ENCODE data around the gene MAGOH. TPM values are rescaled to one million over a fixed set of nuclear protein-coding genes. Genes with fewer than 3 reads are reported as not detected.

Gene MAGOH
- polyA plus RNA-seq, 1 donor (not counting 4 experiments of a cell fraction or from before 2014, with no cell fraction given): 104 TPM

DNA sequence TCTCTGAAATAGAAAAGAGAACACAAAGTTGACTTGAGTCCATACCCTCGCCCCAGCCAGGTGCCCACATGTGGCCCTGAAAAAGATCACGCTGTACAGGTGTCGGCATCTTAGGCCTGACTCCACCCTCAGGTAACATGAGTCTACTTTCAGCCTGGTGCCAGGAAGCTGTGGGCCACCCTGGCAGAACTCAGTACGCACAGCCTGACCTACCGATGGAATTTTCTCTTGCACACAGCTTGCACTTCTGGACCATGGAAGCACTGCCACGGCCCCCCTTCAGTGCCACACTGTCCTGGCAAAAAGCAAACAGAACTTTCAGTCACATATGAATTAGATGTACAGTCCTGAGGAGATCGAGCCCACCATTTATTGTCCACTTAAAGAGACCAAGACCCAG, 20.1 kb downstream of the MAGOH start:
- no peaks in the 10 kb centered on the region for H3K9me1 ChIP-seq (ENCODE audit: control insufficient read depth, extremely low read depth, insufficient read depth, low read length)
- H3K4me1 ChIP-seq (ENCODE audit: control insufficient read depth, extremely low read depth, insufficient read depth, low read length): peaks cover 12% of the 10 kb centered on the region
- H3K4me2 ChIP-seq (ENCODE audit: control insufficient read depth, extremely low read depth, insufficient read depth, low read depth, low read length): no peak overlapping the region
- H3K27me3 ChIP-seq (ENCODE audit: control insufficient read depth, extremely low read depth, insufficient read depth, low read length): no peaks in the 10 kb centered on the region
- dilution Hi-C loops (cut with MboI; ENCODE audit: extremely low pct_ligation_motif_present, low sequenced_read_pairs): no loop called here
- H3K9ac ChIP-seq (ENCODE audit: control insufficient read depth, extremely low read depth, insufficient read depth, low read length): no peak overlapping the region
- H3K9me3 ChIP-seq (ENCODE audit: control insufficient read depth, low read depth, low read length): no peaks in the 10 kb centered on the region
- H4K20me1 ChIP-seq (ENCODE audit: control insufficient read depth, extremely low read depth, insufficient read depth, low read length): no peaks in the 10 kb centered on the region
- TF ChIP-seq, protein P1, sequence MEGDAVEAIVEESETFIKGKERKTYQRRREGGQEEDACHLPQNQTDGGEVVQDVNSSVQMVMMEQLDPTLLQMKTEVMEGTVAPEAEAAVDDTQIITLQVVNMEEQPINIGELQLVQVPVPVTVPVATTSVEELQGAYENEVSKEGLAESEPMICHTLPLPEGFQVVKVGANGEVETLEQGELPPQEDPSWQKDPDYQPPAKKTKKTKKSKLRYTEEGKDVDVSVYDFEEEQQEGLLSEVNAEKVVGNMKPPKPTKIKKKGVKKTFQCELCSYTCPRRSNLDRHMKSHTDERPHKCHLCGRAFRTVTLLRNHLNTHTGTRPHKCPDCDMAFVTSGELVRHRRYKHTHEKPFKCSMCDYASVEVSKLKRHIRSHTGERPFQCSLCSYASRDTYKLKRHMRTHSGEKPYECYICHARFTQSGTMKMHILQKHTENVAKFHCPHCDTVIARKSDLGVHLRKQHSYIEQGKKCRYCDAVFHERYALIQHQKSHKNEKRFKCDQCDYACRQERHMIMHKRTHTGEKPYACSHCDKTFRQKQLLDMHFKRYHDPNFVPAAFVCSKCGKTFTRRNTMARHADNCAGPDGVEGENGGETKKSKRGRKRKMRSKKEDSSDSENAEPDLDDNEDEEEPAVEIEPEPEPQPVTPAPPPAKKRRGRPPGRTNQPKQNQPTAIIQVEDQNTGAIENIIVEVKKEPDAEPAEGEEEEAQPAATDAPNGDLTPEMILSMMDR (optimal IDR thresholded peaks at IDR 0.05 in 1 of 3, IDR thresholded peaks at IDR 0.05 in 1 of 3, conservative IDR thresholded peaks at IDR 0.05 in 1 of 3; ENCODE audit: extremely low read depth in 1 of 3, insufficient read depth in 2 of 3, low read length in 3 of 3): no peak
- TF ChIP-seq EZH2 (IDR thresholded peaks at IDR 0.05; ENCODE audit: low read length): no peak
- H3K4me3 ChIP-seq (ENCODE audit: control insufficient read depth in 2 of 3, extremely low read depth in 1 of 3, insufficient read depth in 2 of 3, low read depth in 1 of 3, low read length in 3 of 3): no peak overlapping the region
- DNase-seq (ENCODE audit: low read depth, low spot score) (no peak), FAIRE-seq (no peak)
- H2AFZ ChIP-seq (ENCODE audit: control insufficient read depth, low read length): no peak overlapping the region
- H3K27ac ChIP-seq (ENCODE audit: control insufficient read depth, insufficient read depth, low read length): no peak overlapping the region
- H3K36me3 ChIP-seq (ENCODE audit: control insufficient read depth in 2 of 2, extremely low read depth in 1 of 2, insufficient read depth in 2 of 2, low read length in 2 of 2): peaks cover 5 to 9% of the 10 kb centered on the region in 2 experiments
- H3K79me2 ChIP-seq (ENCODE audit: control insufficient read depth, insufficient read depth, low read length): peaks cover 10% of the 10 kb centered on the region

DNA sequence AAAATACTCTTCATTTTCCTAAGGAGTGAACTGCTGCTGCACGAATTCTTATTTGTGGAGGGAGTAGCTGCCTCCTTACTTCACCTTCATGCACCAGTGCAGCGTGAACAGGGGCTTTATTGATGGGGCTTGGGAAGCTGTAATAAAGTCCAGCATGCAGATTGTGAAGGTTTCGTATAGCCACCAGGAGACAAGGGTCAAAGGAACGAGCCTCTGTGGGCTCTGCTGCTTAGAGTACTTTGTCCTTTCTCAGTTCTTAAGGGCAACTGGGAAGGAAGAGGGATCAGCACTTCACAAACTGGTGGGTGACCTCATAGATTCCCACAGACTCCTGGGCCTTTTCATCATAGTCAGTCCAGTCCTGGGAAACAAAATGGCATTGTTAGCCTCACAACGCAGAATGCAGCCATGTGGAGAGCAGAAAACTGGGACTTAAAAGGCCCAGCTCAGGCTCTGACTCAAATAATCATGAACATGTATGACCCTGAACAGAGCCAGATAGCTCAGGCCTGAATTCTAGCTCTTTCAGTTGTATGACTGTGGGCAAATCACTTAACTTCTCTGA, 23.9 kb downstream of the MAGOH start:
- Histone ChIP-seq H3K36me3 (ENCODE audit: control insufficient read depth in 2 of 2, extremely low read depth in 1 of 2, insufficient read depth in 2 of 2, low read length in 2 of 2) (peaks cover 17 to 24% of the 10 kb centered on the region in 2 experiments), H3K4me1 (ENCODE audit: control insufficient read depth, extremely low read depth, insufficient read depth, low read length) (peaks cover 1% of the 10 kb centered on the region), H3K27ac (ENCODE audit: control insufficient read depth, insufficient read depth, low read length) (no peak overlapping the region), H3K79me2 (ENCODE audit: control insufficient read depth, insufficient read depth, low read length) (peaks cover 6% of the 10 kb centered on the region), H4K20me1 (ENCODE audit: control insufficient read depth, extremely low read depth, insufficient read depth, low read length) (no peaks in the 10 kb centered on the region), H3K9ac (ENCODE audit: control insufficient read depth, extremely low read depth, insufficient read depth, low read length) (no peak overlapping the region), H3K9me3 (ENCODE audit: control insufficient read depth, low read depth, low read length) (no peaks in the 10 kb centered on the region), H3K9me1 (ENCODE audit: control insufficient read depth, extremely low read depth, insufficient read depth, low read length) (no peaks in the 10 kb centered on the region), H3K4me3 (ENCODE audit: control insufficient read depth in 2 of 3, extremely low read depth in 1 of 3, insufficient read depth in 2 of 3, low read depth in 1 of 3, low read length in 3 of 3) (no peak overlapping the region), H3K27me3 (ENCODE audit: control insufficient read depth, extremely low read depth, insufficient read depth, low read length) (no peaks in the 10 kb centered on the region), H3K4me2 (ENCODE audit: control insufficient read depth, extremely low read depth, insufficient read depth, low read depth, low read length) (no peak overlapping the region), H2AFZ (ENCODE audit: control insufficient read depth, low read length) (no peak overlapping the region)
- TF ChIP-seq, protein P1 (optimal IDR thresholded peaks at IDR 0.05 in 1 of 3, IDR thresholded peaks at IDR 0.05 in 1 of 3, conservative IDR thresholded peaks at IDR 0.05 in 1 of 3; ENCODE audit: extremely low read depth in 1 of 3, insufficient read depth in 2 of 3, low read length in 3 of 3): no peak
- TF ChIP-seq EZH2 (IDR thresholded peaks at IDR 0.05; ENCODE audit: low read length): no peak
- dilution Hi-C loops (cut with MboI; ENCODE audit: extremely low pct_ligation_motif_present, low sequenced_read_pairs): no loop called here
- DNase-seq (ENCODE audit: low read depth, low spot score): no peak
- FAIRE-seq: no peak
